Endodermal cell (in vitro differentiated cells): ENCODE results near the gene CENPW. TPM values are rescaled to one million over a fixed set of nuclear protein-coding genes. Genes with fewer than 3 reads are reported as not detected.

ENCODE experiments used
- DNase-seq: peaks from one replicate; pipeline ENCODE4 v3.0.0-alpha.2; 2017
- H3K27ac ChIP-seq: 2 replicates; pipeline ENCODE4 v1.5.1; 2013; ENCODE audit warnings: mild to moderate bottlenecking, low read depth, low read length, moderate library complexity
- H3K27me3 ChIP-seq: 2 replicates; pipeline ENCODE4 v1.6.1; 2013; ENCODE audit warnings: mild to moderate bottlenecking, low read length, moderate library complexity; ENCODE audit not compliant: insufficient read depth, control insufficient read depth, poor library complexity, severe bottlenecking
- H3K36me3 ChIP-seq: 2 replicates; pipeline ENCODE4 v1.7.0; 2013; ENCODE audit warnings: mild to moderate bottlenecking, low read length, moderate library complexity; ENCODE audit not compliant: control insufficient read depth, insufficient read depth
- H3K4me1 ChIP-seq: one replicate; pipeline ENCODE4 v1.7.0; 2013; ENCODE audit warnings: low read length; ENCODE audit not compliant: control insufficient read depth, insufficient read depth
- H3K4me3 ChIP-seq: 2 replicates; pipeline ENCODE4 v1.5.1; 2013; ENCODE audit warnings: mild to moderate bottlenecking, low read length, moderate library complexity
- H3K9ac ChIP-seq: 2 replicates; pipeline ENCODE4 v1.6.1; 2013; ENCODE audit warnings: mild to moderate bottlenecking, low read length, moderate library complexity; ENCODE audit not compliant: poor library complexity, severe bottlenecking; ENCODE audit errors: extremely low read depth
- H3K9me3 ChIP-seq: 2 replicates; pipeline ENCODE4 v1.6.1; 2013; ENCODE audit warnings: mild to moderate bottlenecking, low read length, moderate library complexity; ENCODE audit not compliant: control insufficient read depth
- H3K27ac Mint-ChIP-seq: 2 replicates; pipeline ENCODE4 v1.8.0; 2020; ENCODE audit warnings: mixed read lengths
- H3K27me3 Mint-ChIP-seq: 2 replicates; pipeline ENCODE4 v1.8.0; 2021; ENCODE audit warnings: mild to moderate bottlenecking, mixed read lengths; ENCODE audit not compliant: insufficient read depth
- H3K36me3 Mint-ChIP-seq: 2 replicates; pipeline ENCODE4 v1.8.0; 2020; ENCODE audit warnings: low read depth, mixed read lengths
- H3K4me1 Mint-ChIP-seq: 2 replicates; pipeline ENCODE4 v1.8.0; 2020; ENCODE audit warnings: mixed read lengths
- H3K4me3 Mint-ChIP-seq: 2 replicates; pipeline ENCODE4 v1.8.0; 2020; ENCODE audit warnings: mild to moderate bottlenecking, moderate library complexity, mixed read lengths
- H3K9me3 Mint-ChIP-seq: 2 replicates; pipeline ENCODE4 v1.8.0; 2020; ENCODE audit warnings: mild to moderate bottlenecking, mixed read lengths
- WGBS, 2 experiments: methylation state at CpG; one replicate each; pipeline versions ENCODE4 v1.1.5 to v1.1.7; 2013; ENCODE audit warnings: missing lambda C conversion rate in 2 of 2, mixed read lengths in 1 of 2; ENCODE audit not compliant: insufficient coverage in 1 of 2, insufficient read length in 1 of 2; 5-methylcytosine and 5-hydroxymethylcytosine counted together
- total RNA-seq, 2 donors: library from RNA; stranded (reverse); fragmentation: NEBNext Ultra II Directional in 1 of 2; extraction: Animal tissue kit (Norgen Biotek cat#: 25700) in 1 of 2; gene quantifications; 2 replicates in 1 of 2; 3 replicates in 1 of 2; pipeline ENCODE4 v1.2.1, GENCODE V29; 2021
- TF ChIP-seq, protein P1 (sequence below): fragments of 200-600 bp; sonication (generic); conservative IDR thresholded peaks from 2 replicates; pipeline ENCODE4 v1.5.0; 2021; ENCODE audit warnings: antibody characterized with exemption, mild to moderate bottlenecking

The CENPW gene
- total RNA-seq, 2 donors from 2014 or later, result 42.2 to 57.4 TPM

DNA sequence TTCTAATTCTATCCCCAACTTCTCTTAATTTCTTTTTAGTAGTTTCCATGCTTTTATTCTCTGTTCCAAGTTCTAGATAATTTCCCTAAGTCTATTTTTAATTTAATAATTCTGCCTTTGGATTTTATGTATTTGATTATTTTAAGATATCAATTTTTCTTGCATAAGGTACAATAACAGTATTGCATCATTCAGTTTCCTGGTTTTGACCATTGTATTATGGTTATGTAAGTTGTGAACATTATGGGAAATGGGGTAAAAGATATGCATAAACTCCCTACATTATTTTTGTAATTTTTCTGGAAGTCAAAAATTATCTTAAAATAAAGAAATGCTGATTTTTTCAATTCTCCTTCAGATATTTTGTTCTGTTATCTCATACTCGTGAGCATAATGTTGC, 21.1 kb upstream of the CENPW start:
- Mint-ChIP-seq H3K36me3 (no peaks in the 10 kb centered on the region), H3K4me1 (no peaks in the 10 kb centered on the region), H3K9me3 (no peaks in the 10 kb centered on the region), H3K27ac (no peak overlapping the region), H3K4me3 (no peak overlapping the region), H3K27me3 (no peaks in the 10 kb centered on the region)
- WGBS, 2 experiments, result 100% methylated on average over 1 of the region's 1 CpG
- Histone ChIP-seq H3K36me3 (no peaks in the 10 kb centered on the region), H3K9me3 (no peaks in the 10 kb centered on the region), H3K27me3 (no peaks in the 10 kb centered on the region), H3K4me3 (no peak overlapping the region), H3K27ac (no peak overlapping the region), H3K9ac (no peak overlapping the region), H3K4me1 (no peaks in the 10 kb centered on the region)
- TF ChIP-seq, protein P1, sequence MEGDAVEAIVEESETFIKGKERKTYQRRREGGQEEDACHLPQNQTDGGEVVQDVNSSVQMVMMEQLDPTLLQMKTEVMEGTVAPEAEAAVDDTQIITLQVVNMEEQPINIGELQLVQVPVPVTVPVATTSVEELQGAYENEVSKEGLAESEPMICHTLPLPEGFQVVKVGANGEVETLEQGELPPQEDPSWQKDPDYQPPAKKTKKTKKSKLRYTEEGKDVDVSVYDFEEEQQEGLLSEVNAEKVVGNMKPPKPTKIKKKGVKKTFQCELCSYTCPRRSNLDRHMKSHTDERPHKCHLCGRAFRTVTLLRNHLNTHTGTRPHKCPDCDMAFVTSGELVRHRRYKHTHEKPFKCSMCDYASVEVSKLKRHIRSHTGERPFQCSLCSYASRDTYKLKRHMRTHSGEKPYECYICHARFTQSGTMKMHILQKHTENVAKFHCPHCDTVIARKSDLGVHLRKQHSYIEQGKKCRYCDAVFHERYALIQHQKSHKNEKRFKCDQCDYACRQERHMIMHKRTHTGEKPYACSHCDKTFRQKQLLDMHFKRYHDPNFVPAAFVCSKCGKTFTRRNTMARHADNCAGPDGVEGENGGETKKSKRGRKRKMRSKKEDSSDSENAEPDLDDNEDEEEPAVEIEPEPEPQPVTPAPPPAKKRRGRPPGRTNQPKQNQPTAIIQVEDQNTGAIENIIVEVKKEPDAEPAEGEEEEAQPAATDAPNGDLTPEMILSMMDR, result no peak
- DNase-seq, result no peak

DNA sequence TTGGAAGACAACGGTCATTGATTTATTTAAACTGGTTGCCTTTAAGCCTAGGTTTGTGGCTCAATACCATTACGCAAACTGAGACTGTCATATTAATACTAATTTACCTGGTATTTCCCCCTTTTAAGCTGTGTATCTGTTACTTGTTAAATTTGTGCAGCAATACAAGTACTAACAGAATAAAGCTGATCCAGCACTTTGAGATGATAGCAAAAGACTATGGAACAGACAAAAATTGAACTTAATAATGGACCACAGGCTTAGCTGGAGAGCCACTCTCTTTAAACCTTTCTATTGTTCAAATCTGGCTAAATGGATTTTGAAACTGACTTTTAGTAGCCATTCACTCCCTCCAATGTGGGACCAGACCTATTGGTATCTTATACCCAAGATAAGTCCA, 6.2 kb upstream of the CENPW start:
- Mint-ChIP-seq H3K36me3 (no peaks in the 10 kb centered on the region), H3K27me3 (no peaks in the 10 kb centered on the region), H3K9me3 (no peaks in the 10 kb centered on the region), H3K4me1 (no peaks in the 10 kb centered on the region), H3K4me3 (no peak overlapping the region), H3K27ac (no peak overlapping the region)
- DNase-seq, result no peak
- Histone ChIP-seq H3K36me3 (no peaks in the 10 kb centered on the region), H3K27ac (no peak overlapping the region), H3K9me3 (no peaks in the 10 kb centered on the region), H3K27me3 (no peaks in the 10 kb centered on the region), H3K9ac (no peak overlapping the region), H3K4me3 (no peak overlapping the region), H3K4me1 (no peaks in the 10 kb centered on the region)
- TF ChIP-seq, protein P1, result no peak
- 90 to 100% methylated on average over 2 of the region's 2 CpGs for WGBS, 2 experiments

DNA sequence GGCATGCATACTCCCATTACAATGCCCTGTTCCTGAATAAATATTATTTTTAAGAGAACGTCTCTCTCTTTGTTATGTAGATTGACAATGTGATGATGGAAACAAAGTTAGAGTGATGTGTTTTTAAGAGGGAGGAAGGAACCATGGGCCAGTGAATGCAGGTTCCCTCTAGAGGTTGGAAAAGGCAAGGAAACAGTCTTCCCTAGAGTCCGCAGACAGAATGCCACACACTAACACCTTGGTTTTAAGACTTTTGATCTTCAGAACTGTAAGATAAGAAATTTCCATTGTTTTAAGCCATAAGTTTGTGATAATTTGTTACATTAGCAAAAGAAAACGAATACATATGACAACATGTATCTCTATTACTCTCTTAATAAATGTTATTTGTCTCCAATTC, 4.7 kb upstream of the CENPW start:
- H3K36me3 ChIP-seq, result no peaks in the 10 kb centered on the region
- H3K4me1 Mint-ChIP-seq, result no peaks in the 10 kb centered on the region
- H3K27ac ChIP-seq, result no peak overlapping the region
- no peaks in the 10 kb centered on the region for H3K36me3 Mint-ChIP-seq
- H3K27ac Mint-ChIP-seq, result no peak overlapping the region
- no peak overlapping the region for H3K4me3 ChIP-seq
- H3K4me1 ChIP-seq, result no peaks in the 10 kb centered on the region
- H3K9me3 Mint-ChIP-seq, result no peaks in the 10 kb centered on the region
- TF ChIP-seq, protein P1, result peak; percentile 74
- WGBS, 2 experiments, result 78% methylated on average over 2 of the region's 3 CpGs; no CpG with 5 or more reads in 1 of the 2 experiments
- H3K27me3 ChIP-seq, result no peaks in the 10 kb centered on the region
- no peaks in the 10 kb centered on the region for H3K27me3 Mint-ChIP-seq
- no peak overlapping the region for H3K4me3 Mint-ChIP-seq
- no peaks in the 10 kb centered on the region for H3K9me3 ChIP-seq
- H3K9ac ChIP-seq, result no peak overlapping the region
- no peak for DNase-seq
